OCI-LY7 (cell line): ENCODE results near the gene SNCB. TPM values are rescaled to one million over a fixed set of nuclear protein-coding genes. Genes with fewer than 3 reads are reported as not detected.

ENCODE experiments used
- BruUV-seq: library from RNA; stranded (reverse); fragments of 400-500 nt; replicated peaks from 2 replicates; lab custom pipeline; 2021; lab: Mats Ljungman, UMichigan
- CTCF ChIA-PET: fragments of 300-600 bp; sonication (Branson Sonifier 250); formaldehyde crosslinking; loops from one replicate; lab custom pipeline; 2022; ENCODE audit warnings: antibody characterized with exemption; ENCODE audit not compliant: unreplicated experiment; lab: Charles Lee
- POLR2A ChIA-PET: fragments of 300-600 bp; sonication (Branson Sonifier 250); formaldehyde crosslinking; loops from one replicate; lab custom pipeline; 2022; ENCODE audit warnings: antibody characterized with exemption; lab: Charles Lee
- DNase-seq: peaks from one replicate; pipeline ENCODE4 v3.0.0-alpha.2; 2015; ENCODE audit warnings: low spot score
- H2AFZ ChIP-seq: fragments of 200-600 bp; sonication (generic), shearing (Covaris generic); 2 replicates; pipeline ENCODE4 v1.6.1; 2014; ENCODE audit warnings: mild to moderate bottlenecking, antibody characterized with exemption, low read length, moderate library complexity
- H3K27ac ChIP-seq: fragments of 200-600 bp; sonication (generic); 2 replicates; pipeline ENCODE4 v1.5.1; 2014; ENCODE audit warnings: mixed run types, low read depth, mild to moderate bottlenecking, moderate library complexity, low read length, inconsistent platforms; ENCODE audit not compliant: poor library complexity, severe bottlenecking
- H3K36me3 ChIP-seq: fragments of 200-600 bp; sonication (generic); 2 replicates; pipeline ENCODE4 v1.6.1; 2014; ENCODE audit warnings: mild to moderate bottlenecking, antibody characterized with exemption, low read length, moderate library complexity, mixed read lengths; ENCODE audit not compliant: insufficient read depth
- H3K4me1 ChIP-seq: fragments of 200-600 bp; sonication (generic); 2 replicates; pipeline ENCODE4 v1.5.1; 2014; ENCODE audit warnings: mild to moderate bottlenecking, low read length; ENCODE audit not compliant: insufficient read depth, poor library complexity, severe bottlenecking
- H3K4me2 ChIP-seq: fragments of 200-600 bp; sonication (generic); 2 replicates; pipeline ENCODE4 v1.6.1; 2014; ENCODE audit warnings: mild to moderate bottlenecking, low read length
- H3K4me3 ChIP-seq: fragments of 200-600 bp; sonication (generic); 2 replicates; pipeline ENCODE4 v1.5.1; 2014; ENCODE audit warnings: mild to moderate bottlenecking, low read depth, low read length; ENCODE audit not compliant: poor library complexity, severe bottlenecking
- H3K79me2 ChIP-seq: fragments of 200-600 bp; sonication (generic); 2 replicates; pipeline ENCODE4 v1.6.1; 2016; ENCODE audit warnings: low read depth, mild to moderate bottlenecking, low read length, moderate library complexity, mixed read lengths; ENCODE audit not compliant: insufficient read depth
- H3K9me2 ChIP-seq: fragments of 200-600 bp; sonication (generic); 2 replicates; pipeline ENCODE4 v1.6.1; 2016; ENCODE audit warnings: mild to moderate bottlenecking, low read length, mixed read lengths; ENCODE audit not compliant: insufficient read depth
- H3K9me3 ChIP-seq: fragments of 200-600 bp; sonication (generic); 2 replicates; pipeline ENCODE4 v1.6.1; 2014; ENCODE audit warnings: mild to moderate bottlenecking, mixed run types, low read length, mixed read lengths
- H4K20me1 ChIP-seq: fragments of 200-600 bp; sonication (generic); 2 replicates; pipeline ENCODE4 v1.6.1; 2014; ENCODE audit warnings: mild to moderate bottlenecking, antibody characterized with exemption, low read length, moderate library complexity, mixed read lengths; ENCODE audit not compliant: insufficient read depth
- CTCF ChIP-seq: fragments of 200-600 bp; sonication (generic); conservative IDR thresholded peaks from 2 replicates; pipeline ENCODE4 v1.5.1; 2014; ENCODE audit warnings: mild to moderate bottlenecking, antibody characterized with exemption, low read length, moderate library complexity, mixed read lengths
- EZH2phosphoT487 ChIP-seq: fragments of 200-600 bp; sonication (generic); IDR thresholded peaks from 2 replicates; pipeline ENCODE4 v1.6.1; 2018; ENCODE audit warnings: low read depth, borderline replicate concordance, mild to moderate bottlenecking, mixed run types, antibody characterized with exemption, low read length, moderate library complexity, mixed read lengths
- intact Hi-C: fragments of 100-400 bp; cut with micrococcal nuclease; formaldehyde crosslinking; loops from one replicate; pipeline ENCODE4 v1.10.0; 2022; ENCODE audit not compliant: unreplicated experiment
- total RNA-seq, 2 experiments: library from RNA; depleted of rRNA in 1 of 2; stranded (reverse); fragments of >200 nt in 1 of 2; shearing (Covaris generic) in 1 of 2; gene quantifications; 2 replicates each; pipeline ENCODE4 v1.2.3, GENCODE V29; 2014 to 2022

Gene SNCB
- total RNA-seq, 2 experiments from 2014 or later = 0.50 to 3.5 TPM

DNA sequence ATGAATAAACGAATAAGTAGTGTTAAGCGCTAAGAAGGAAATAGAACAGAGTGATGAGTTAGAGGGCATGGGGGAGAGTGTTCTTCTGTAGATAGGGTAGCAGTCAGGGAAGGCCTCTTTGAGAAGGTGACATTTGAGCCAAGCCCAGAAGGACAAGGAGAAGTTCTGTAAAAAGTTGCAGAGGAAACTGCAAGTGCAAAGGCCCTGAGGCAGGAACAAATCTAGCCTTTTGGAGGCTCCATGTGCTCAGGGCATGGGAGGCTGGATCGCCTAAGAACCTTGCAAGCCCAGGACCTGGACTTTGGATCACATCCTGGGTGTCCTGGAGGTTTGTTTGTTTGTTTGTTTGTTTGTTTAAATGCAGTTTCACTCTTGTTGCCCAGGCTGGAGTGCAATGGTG lies 8.1 kb upstream of the SNCB start:
- Histone ChIP-seq H3K9me3 (no peaks in the 10 kb centered on the region), H2AFZ (no peak overlapping the region), H3K4me2 (no peak overlapping the region), H4K20me1 (no peaks in the 10 kb centered on the region), H3K79me2 (no peaks in the 10 kb centered on the region; the same call in 1 of the 2 replicates), H3K36me3 (no peaks in the 10 kb centered on the region), H3K9me2 (no peaks in the 10 kb centered on the region), H3K4me1 (peaks cover 20% of the 10 kb centered on the region), H3K27ac (no peak overlapping the region), H3K4me3 (no peak overlapping the region)
- no peak for TF ChIP-seq CTCF
- no peak for TF ChIP-seq EZH2phosphoT487
- no peak for DNase-seq
- ChIA-PET POLR2A (no interaction called here), CTCF (no interaction called here)
- intact Hi-C loops = no loop called here
- no TSS peak for BruUV-seq

- peaks cover 29% of the 10 kb centered on the region for H3K4me1 ChIP-seq
- BruUV-seq = no TSS peak
- intact Hi-C loops = no loop called here
These were observed 7.2 kb upstream of the SNCB start for GRCh38 chr5:176637556-176637955.

More at GRCh38 chr5:176637556-176637955, 7.2 kb upstream of the SNCB start:
- Histone ChIP-seq H2AFZ (no peak overlapping the region), H3K36me3 (no peaks in the 10 kb centered on the region), H3K4me3 (no peak overlapping the region), H3K9me3 (no peaks in the 10 kb centered on the region), H3K27ac (no peak overlapping the region), H3K9me2 (no peaks in the 10 kb centered on the region), H3K79me2 (no peaks in the 10 kb centered on the region; the same call in 1 of the 2 replicates), H4K20me1 (no peaks in the 10 kb centered on the region), H3K4me2 (no peak overlapping the region)
- no peak for TF ChIP-seq EZH2phosphoT487
- no peak for TF ChIP-seq CTCF
- POLR2A ChIA-PET = no interaction called here
- CTCF ChIA-PET = no interaction called here
- DNase-seq = no peak
